ENCODE data around the gene MAGI2. TPM values are rescaled to one million over a fixed set of nuclear protein-coding genes. Genes with fewer than 3 reads are reported as not detected.

The MAGI2 gene
- total RNA-seq, 2 donors from 2014 or later = 18.3 to 31.8 TPM

- Histone ChIP-seq H3K4me1 (ENCODE audit: control insufficient read depth in 1 of 2, low read depth in 2 of 2) (no peaks in the 10 kb centered on the region), H3K27ac (no peak overlapping the region), H3K27me3 (replicated peaks; ENCODE audit: insufficient read depth) (no peaks in the 10 kb centered on the region), H3K4me3 (no peak overlapping the region), H3K9me3 (no peaks in the 10 kb centered on the region), H3K36me3 (no peaks in the 10 kb centered on the region)
- DNase-seq (ENCODE audit: low spot score) (no peak), ATAC-seq (ENCODE audit: insufficient number of reproducible peaks, low FRiP score, low read depth) (no peak)
- TF ChIP-seq CTCF (IDR thresholded peaks at IDR 0.05) = no peak
Observed at GRCh38 chr7:78407031-78407430, 1046.4 kb downstream of the MAGI2 start.

- ATAC-seq (ENCODE audit: insufficient number of reproducible peaks, low FRiP score, low read depth) = no peak
- H3K27ac ChIP-seq = no peak overlapping the region
- no peaks in the 10 kb centered on the region for H3K9me3 ChIP-seq
- TF ChIP-seq CTCF (IDR thresholded peaks at IDR 0.05) = no peak
- H3K4me1 ChIP-seq (ENCODE audit: control insufficient read depth in 1 of 2, low read depth in 2 of 2) = no peaks in the 10 kb centered on the region
- H3K27me3 ChIP-seq (replicated peaks; ENCODE audit: insufficient read depth) = no peaks in the 10 kb centered on the region
- DNase-seq (ENCODE audit: low spot score) = no peak
- H3K4me3 ChIP-seq = no peak overlapping the region
- no peaks in the 10 kb centered on the region for H3K36me3 ChIP-seq
Observed at GRCh38 chr7:78406531-78406930, 1046.9 kb downstream of the MAGI2 start.

- H3K4me1 ChIP-seq (ENCODE audit: control insufficient read depth in 1 of 2, low read depth in 2 of 2) = peaks cover 3 to 11% of the 10 kb centered on the region in 2 donors
- H3K4me3 ChIP-seq = no peak overlapping the region
- H3K27me3 ChIP-seq (replicated peaks; ENCODE audit: insufficient read depth) = no peaks in the 10 kb centered on the region
- no peak for TF ChIP-seq CTCF (IDR thresholded peaks at IDR 0.05)
- no peaks in the 10 kb centered on the region for H3K9me3 ChIP-seq
- DNase-seq (ENCODE audit: low spot score) = no peak
- H3K36me3 ChIP-seq = no peaks in the 10 kb centered on the region
- no peak overlapping the region for H3K27ac ChIP-seq
- no peak for ATAC-seq (ENCODE audit: insufficient number of reproducible peaks, low FRiP score, low read depth)
Observed at GRCh38 chr7:78402096-78402495, 1051.4 kb downstream of the MAGI2 start.

- H3K4me3 ChIP-seq = no peak overlapping the region
- DNase-seq (ENCODE audit: low spot score) = no peak
- H3K27ac ChIP-seq = no peak overlapping the region
- no peaks in the 10 kb centered on the region for H3K36me3 ChIP-seq
- ATAC-seq (ENCODE audit: insufficient number of reproducible peaks, low FRiP score, low read depth) = no peak
- H3K9me3 ChIP-seq = no peaks in the 10 kb centered on the region
- H3K27me3 ChIP-seq (replicated peaks; ENCODE audit: insufficient read depth) = no peaks in the 10 kb centered on the region
- TF ChIP-seq CTCF (IDR thresholded peaks at IDR 0.05) = no peak
- peaks cover 3 to 11% of the 10 kb centered on the region in 2 donors for H3K4me1 ChIP-seq (ENCODE audit: control insufficient read depth in 1 of 2, low read depth in 2 of 2)
Observed at GRCh38 chr7:78400038-78400437, 1053.4 kb downstream of the MAGI2 start.

- ATAC-seq (ENCODE audit: insufficient number of reproducible peaks, low FRiP score, low read depth) (no peak), DNase-seq (ENCODE audit: low spot score) (no peak)
- Histone ChIP-seq H3K27ac (no peak overlapping the region), H3K4me3 (no peak overlapping the region), H3K9me3 (no peaks in the 10 kb centered on the region), H3K27me3 (replicated peaks; ENCODE audit: insufficient read depth) (no peaks in the 10 kb centered on the region), H3K4me1 (ENCODE audit: control insufficient read depth in 1 of 2, low read depth in 2 of 2) (peaks cover 3 to 11% of the 10 kb centered on the region in 2 donors), H3K36me3 (no peaks in the 10 kb centered on the region)
- no peak for TF ChIP-seq CTCF (IDR thresholded peaks at IDR 0.05)
Observed at GRCh38 chr7:78399033-78399769, 1054.3 kb downstream of the MAGI2 start.
